ENCODE data around the gene NINL.

NINL gene

DNA sequence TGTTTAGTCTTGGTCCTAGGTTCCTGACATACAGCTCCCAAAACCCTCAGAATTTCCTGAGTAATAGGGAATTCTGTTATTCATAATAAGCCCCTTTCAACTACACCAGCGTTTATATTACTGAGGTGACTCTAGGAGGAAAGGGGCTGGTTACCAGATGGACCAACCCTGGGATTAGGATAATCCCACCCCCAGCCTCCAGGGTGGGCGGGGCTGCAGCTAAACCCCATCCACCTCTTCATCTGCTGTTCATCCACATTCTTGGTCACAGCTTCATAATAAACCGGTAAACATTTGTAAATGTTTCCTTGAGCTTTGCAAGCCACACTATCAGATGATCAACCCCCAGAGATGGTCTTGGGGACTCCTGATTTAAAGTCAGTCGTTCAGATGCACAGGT lies 38.3 kb downstream of the NINL start:
- Histone ChIP-seq H3K9ac (ENCODE audit: low read depth in 1 of 2, low read length in 2 of 2) (no peak overlapping the region), H3K4me3 (ENCODE audit: low read depth in 1 of 2, low read length in 2 of 2) (no peak overlapping the region), H3K9me3 (ENCODE audit: control insufficient read depth in 1 of 2, low read length in 2 of 2) (no peaks in the 10 kb centered on the region), H3K4me1 (ENCODE audit: control insufficient read depth in 1 of 2, insufficient read depth in 2 of 2, low read length in 2 of 2) (peaks cover under 1 to 14% of the 10 kb centered on the region in 2 donors), H3K27me3 (ENCODE audit: control insufficient read depth in 1 of 2, insufficient read depth in 2 of 2, low read length in 2 of 2) (no peaks in the 10 kb centered on the region), H3K36me3 (ENCODE audit: control insufficient read depth in 1 of 2, insufficient read depth in 2 of 2, low read length in 2 of 2) (no peaks in the 10 kb centered on the region), H3K27ac (ENCODE audit: low read depth, low read length) (no peak overlapping the region)

GRCh38 chr20:25546048-25546447 lies 39.3 kb downstream of the NINL start:
- H3K27me3 ChIP-seq (ENCODE audit: control insufficient read depth in 1 of 2, insufficient read depth in 2 of 2, low read length in 2 of 2), result no peaks in the 10 kb centered on the region
- H3K9ac ChIP-seq (ENCODE audit: low read depth in 1 of 2, low read length in 2 of 2), result no peak overlapping the region
- no peaks in the 10 kb centered on the region for H3K36me3 ChIP-seq (ENCODE audit: control insufficient read depth in 1 of 2, insufficient read depth in 2 of 2, low read length in 2 of 2)
- no peak overlapping the region for H3K4me3 ChIP-seq (ENCODE audit: low read depth in 1 of 2, low read length in 2 of 2)
- H3K27ac ChIP-seq (ENCODE audit: low read depth, low read length), result no peak overlapping the region
- peaks cover 5 to 21% of the 10 kb centered on the region in 2 donors for H3K4me1 ChIP-seq (ENCODE audit: control insufficient read depth in 1 of 2, insufficient read depth in 2 of 2, low read length in 2 of 2)
- no peaks in the 10 kb centered on the region for H3K9me3 ChIP-seq (ENCODE audit: control insufficient read depth in 1 of 2, low read length in 2 of 2)

DNA sequence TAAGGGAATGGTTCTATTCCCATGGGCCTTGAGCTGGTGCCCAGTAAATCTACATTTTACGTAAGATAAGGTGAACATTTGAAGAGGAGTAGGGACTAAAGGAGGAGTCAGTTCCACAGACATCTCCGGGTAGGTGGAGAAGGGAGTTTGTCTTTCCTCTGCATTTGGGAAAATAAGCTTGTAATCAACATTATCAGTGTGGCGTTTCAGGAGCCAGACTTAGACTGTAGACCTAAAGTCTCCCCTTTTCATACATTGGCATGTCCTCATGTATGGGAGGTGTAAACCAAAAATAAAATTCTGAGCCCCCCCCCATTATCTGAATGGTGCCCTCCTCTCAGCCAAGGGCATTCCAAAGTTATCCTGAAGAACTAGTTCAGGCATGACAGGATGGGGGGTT lies 40.2 kb downstream of the NINL start:
- H3K9ac ChIP-seq (ENCODE audit: low read depth in 1 of 2, low read length in 2 of 2), result no peak overlapping the region
- no peaks in the 10 kb centered on the region for H3K9me3 ChIP-seq (ENCODE audit: control insufficient read depth in 1 of 2, low read length in 2 of 2)
- H3K27ac ChIP-seq (ENCODE audit: low read depth, low read length), result no peak overlapping the region
- peaks cover 5 to 22% of the 10 kb centered on the region in 2 donors for H3K4me1 ChIP-seq (ENCODE audit: control insufficient read depth in 1 of 2, insufficient read depth in 2 of 2, low read length in 2 of 2)
- no peaks in the 10 kb centered on the region for H3K27me3 ChIP-seq (ENCODE audit: control insufficient read depth in 1 of 2, insufficient read depth in 2 of 2, low read length in 2 of 2)
- H3K36me3 ChIP-seq (ENCODE audit: control insufficient read depth in 1 of 2, insufficient read depth in 2 of 2, low read length in 2 of 2), result no peaks in the 10 kb centered on the region
- no peak overlapping the region for H3K4me3 ChIP-seq (ENCODE audit: low read depth in 1 of 2, low read length in 2 of 2)

DNA sequence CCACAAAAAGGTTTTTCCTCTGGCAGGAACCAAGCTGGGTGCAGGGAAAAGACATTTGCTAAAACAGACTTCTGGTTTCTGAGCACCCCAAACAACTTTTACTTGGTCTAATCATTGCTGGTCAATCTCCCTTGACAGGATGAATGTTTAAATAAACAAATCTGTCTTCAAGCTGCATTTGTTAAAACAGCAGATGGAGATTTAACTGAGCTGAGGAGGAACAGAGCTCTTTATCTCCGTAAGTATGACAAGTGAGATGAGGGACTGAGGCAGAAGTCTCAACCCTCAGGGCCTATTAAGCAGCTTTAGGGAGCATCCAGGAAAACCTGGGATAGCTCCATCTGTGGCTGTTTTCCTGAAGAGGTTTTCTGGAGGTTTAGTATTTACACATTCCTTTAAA lies 40.6 kb downstream of the NINL start:
- Histone ChIP-seq H3K27ac (ENCODE audit: low read depth, low read length) (no peak overlapping the region), H3K9ac (ENCODE audit: low read depth in 1 of 2, low read length in 2 of 2) (no peak overlapping the region)

DNA sequence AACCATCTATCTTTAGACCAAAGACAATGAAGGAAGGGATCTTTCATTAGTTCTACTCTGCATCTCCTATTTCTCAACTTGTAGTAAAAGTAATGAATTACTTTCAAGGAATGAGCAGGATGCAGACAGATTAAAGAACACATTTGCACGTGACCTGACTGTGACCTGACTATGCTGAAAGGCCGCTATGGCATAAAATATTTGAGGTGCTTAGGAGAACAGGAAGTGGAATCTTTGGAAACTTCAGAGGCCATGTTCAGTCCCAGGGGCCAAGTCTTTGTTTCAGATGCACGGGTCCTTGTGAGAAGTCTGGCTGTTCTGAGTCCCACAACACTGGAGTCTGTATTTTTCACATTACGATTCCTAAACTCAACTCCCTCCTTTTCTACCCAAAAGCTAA lies 41.0 kb downstream of the NINL start:
- H3K9ac ChIP-seq (ENCODE audit: low read depth in 1 of 2, low read length in 2 of 2), result no peak overlapping the region
- no peaks in the 10 kb centered on the region for H3K27me3 ChIP-seq (ENCODE audit: control insufficient read depth in 1 of 2, insufficient read depth in 2 of 2, low read length in 2 of 2)
- H3K27ac ChIP-seq (ENCODE audit: low read depth, low read length), result no peak overlapping the region
- no peaks in the 10 kb centered on the region for H3K36me3 ChIP-seq (ENCODE audit: control insufficient read depth in 1 of 2, insufficient read depth in 2 of 2, low read length in 2 of 2)
- peaks cover 10 to 23% of the 10 kb centered on the region in 2 donors for H3K4me1 ChIP-seq (ENCODE audit: control insufficient read depth in 1 of 2, insufficient read depth in 2 of 2, low read length in 2 of 2)
- no peak overlapping the region for H3K4me3 ChIP-seq (ENCODE audit: low read depth in 1 of 2, low read length in 2 of 2)
- no peaks in the 10 kb centered on the region for H3K9me3 ChIP-seq (ENCODE audit: control insufficient read depth in 1 of 2, low read length in 2 of 2)

More for the DNA sequence above, 40.6 kb downstream of the NINL start:
- H3K36me3 ChIP-seq (ENCODE audit: control insufficient read depth in 1 of 2, insufficient read depth in 2 of 2, low read length in 2 of 2), result no peaks in the 10 kb centered on the region
- peaks cover 6 to 23% of the 10 kb centered on the region in 2 donors for H3K4me1 ChIP-seq (ENCODE audit: control insufficient read depth in 1 of 2, insufficient read depth in 2 of 2, low read length in 2 of 2)
- H3K4me3 ChIP-seq (ENCODE audit: low read depth in 1 of 2, low read length in 2 of 2), result no peak overlapping the region
- no peaks in the 10 kb centered on the region for H3K27me3 ChIP-seq (ENCODE audit: control insufficient read depth in 1 of 2, insufficient read depth in 2 of 2, low read length in 2 of 2)
- H3K9me3 ChIP-seq (ENCODE audit: control insufficient read depth in 1 of 2, low read length in 2 of 2), result no peaks in the 10 kb centered on the region

GRCh38 chr20:25543068-25543467 lies 42.3 kb downstream of the NINL start:
- no peak overlapping the region for H3K27ac ChIP-seq (ENCODE audit: low read depth, low read length)
- H3K27me3 ChIP-seq (ENCODE audit: control insufficient read depth in 1 of 2, insufficient read depth in 2 of 2, low read length in 2 of 2), result no peaks in the 10 kb centered on the region
- no peaks in the 10 kb centered on the region for H3K36me3 ChIP-seq (ENCODE audit: control insufficient read depth in 1 of 2, insufficient read depth in 2 of 2, low read length in 2 of 2)
- no peak overlapping the region for H3K4me3 ChIP-seq (ENCODE audit: low read depth in 1 of 2, low read length in 2 of 2)
- no peaks in the 10 kb centered on the region for H3K9me3 ChIP-seq (ENCODE audit: control insufficient read depth in 1 of 2, low read length in 2 of 2)
- H3K9ac ChIP-seq (ENCODE audit: low read depth in 1 of 2, low read length in 2 of 2), result no peak overlapping the region
- peaks cover 12 to 27% of the 10 kb centered on the region in 2 donors for H3K4me1 ChIP-seq (ENCODE audit: control insufficient read depth in 1 of 2, insufficient read depth in 2 of 2, low read length in 2 of 2)

DNA sequence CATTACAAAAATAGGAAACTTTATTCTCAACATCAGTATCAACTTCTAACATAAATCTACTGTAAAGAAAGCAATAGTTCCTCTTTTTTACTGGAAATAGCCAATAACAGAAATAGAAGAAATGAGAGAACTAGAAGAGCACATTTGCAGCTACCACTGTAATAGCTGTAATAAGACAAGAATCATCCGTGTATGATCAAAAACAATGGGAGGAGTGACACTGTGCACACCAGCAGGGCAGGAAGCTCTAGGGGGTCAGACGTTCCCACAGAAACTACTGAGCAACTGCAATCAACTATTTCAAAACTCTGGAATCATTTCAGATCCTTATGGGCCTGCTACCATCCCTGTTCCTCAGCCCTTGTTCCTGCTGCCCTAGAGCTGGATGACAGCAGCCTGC lies 43.7 kb downstream of the NINL start:
- no peak overlapping the region for H3K27ac ChIP-seq (ENCODE audit: low read depth, low read length)

DNA sequence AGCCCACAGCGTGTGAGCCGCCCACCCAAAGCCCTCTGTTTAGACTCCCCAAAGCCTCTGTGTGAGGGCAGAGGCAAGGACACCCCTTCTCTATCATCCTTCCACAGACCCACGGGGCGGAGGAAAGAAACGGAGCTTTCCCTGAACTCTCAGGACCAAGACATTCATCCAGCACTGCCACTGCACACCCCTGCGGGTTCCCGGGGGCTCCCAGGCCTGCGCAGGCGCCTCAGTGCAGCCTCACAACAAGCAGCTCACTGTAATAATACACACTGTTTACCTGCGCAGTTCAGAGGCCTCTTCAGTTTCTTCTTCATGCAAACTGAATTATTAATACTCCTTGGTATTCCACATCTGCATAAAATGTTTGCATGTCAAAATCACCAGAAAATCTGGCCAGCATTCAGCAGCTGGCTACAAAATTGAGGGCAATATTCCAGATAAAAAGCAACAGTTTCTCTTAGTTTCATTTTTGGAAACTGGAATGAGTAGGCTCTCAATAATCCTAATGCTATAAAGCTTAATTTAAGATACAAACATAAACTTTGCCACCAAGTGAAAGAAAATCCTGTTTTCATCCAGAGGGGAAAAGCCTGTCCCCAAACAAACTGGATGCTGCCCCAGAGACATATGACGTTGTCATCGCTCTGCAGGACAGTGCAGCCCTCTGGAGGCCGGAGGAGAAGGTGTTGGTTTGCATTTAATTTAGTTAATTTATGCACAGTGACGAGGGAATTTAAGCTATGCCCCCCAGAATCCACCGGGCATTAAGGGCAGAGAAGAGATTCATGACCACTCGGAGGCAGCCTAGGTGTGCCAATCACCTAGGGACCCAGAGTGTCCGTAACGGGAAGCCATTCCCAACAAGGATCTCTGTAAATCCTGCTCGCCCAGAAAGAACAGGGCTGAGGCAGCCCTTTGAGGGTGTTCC lies 45.3 kb downstream of the NINL start:
- Histone ChIP-seq H3K27me3 (ENCODE audit: control insufficient read depth in 1 of 2, insufficient read depth in 2 of 2, low read length in 2 of 2) (no peaks in the 10 kb centered on the region), H3K4me1 (ENCODE audit: control insufficient read depth in 1 of 2, insufficient read depth in 2 of 2, low read length in 2 of 2) (peaks cover 12 to 27% of the 10 kb centered on the region in 2 donors), H3K27ac (ENCODE audit: low read depth, low read length) (no peak overlapping the region), H3K9ac (ENCODE audit: low read depth in 1 of 2, low read length in 2 of 2) (peak overlapping the region; percentile 16 to 22), H3K36me3 (ENCODE audit: control insufficient read depth in 1 of 2, insufficient read depth in 2 of 2, low read length in 2 of 2) (no peaks in the 10 kb centered on the region), H3K4me3 (ENCODE audit: low read depth in 1 of 2, low read length in 2 of 2) (peak overlapping the region; percentile 61 to 64), H3K9me3 (ENCODE audit: control insufficient read depth in 1 of 2, low read length in 2 of 2) (no peaks in the 10 kb centered on the region)

More for the DNA sequence above, 43.7 kb downstream of the NINL start:
- Histone ChIP-seq H3K36me3 (ENCODE audit: control insufficient read depth in 1 of 2, insufficient read depth in 2 of 2, low read length in 2 of 2) (no peaks in the 10 kb centered on the region), H3K4me1 (ENCODE audit: control insufficient read depth in 1 of 2, insufficient read depth in 2 of 2, low read length in 2 of 2) (peaks cover 12 to 27% of the 10 kb centered on the region in 2 donors), H3K9me3 (ENCODE audit: control insufficient read depth in 1 of 2, low read length in 2 of 2) (no peaks in the 10 kb centered on the region), H3K9ac (ENCODE audit: low read depth in 1 of 2, low read length in 2 of 2) (no peak overlapping the region), H3K27me3 (ENCODE audit: control insufficient read depth in 1 of 2, insufficient read depth in 2 of 2, low read length in 2 of 2) (no peaks in the 10 kb centered on the region), H3K4me3 (ENCODE audit: low read depth in 1 of 2, low read length in 2 of 2) (no peak overlapping the region)

- H3K27ac ChIP-seq (ENCODE audit: low read depth, low read length), result no peak overlapping the region
- H3K9me3 ChIP-seq (ENCODE audit: control insufficient read depth in 1 of 2, low read length in 2 of 2), result no peaks in the 10 kb centered on the region
- peak overlapping the region; percentile 61 to 64 for H3K4me3 ChIP-seq (ENCODE audit: low read depth in 1 of 2, low read length in 2 of 2)
- H3K4me1 ChIP-seq (ENCODE audit: control insufficient read depth in 1 of 2, insufficient read depth in 2 of 2, low read length in 2 of 2), result peaks cover 12 to 27% of the 10 kb centered on the region in 2 donors
- no peaks in the 10 kb centered on the region for H3K36me3 ChIP-seq (ENCODE audit: control insufficient read depth in 1 of 2, insufficient read depth in 2 of 2, low read length in 2 of 2)
- peak overlapping the region in 1 of 2 donors; percentile 19 for H3K9ac ChIP-seq (ENCODE audit: low read depth in 1 of 2, low read length in 2 of 2)
- H3K27me3 ChIP-seq (ENCODE audit: control insufficient read depth in 1 of 2, insufficient read depth in 2 of 2, low read length in 2 of 2), result no peaks in the 10 kb centered on the region
Measured at GRCh38 chr20:25538838-25539665, 46.3 kb downstream of the NINL start.

DNA sequence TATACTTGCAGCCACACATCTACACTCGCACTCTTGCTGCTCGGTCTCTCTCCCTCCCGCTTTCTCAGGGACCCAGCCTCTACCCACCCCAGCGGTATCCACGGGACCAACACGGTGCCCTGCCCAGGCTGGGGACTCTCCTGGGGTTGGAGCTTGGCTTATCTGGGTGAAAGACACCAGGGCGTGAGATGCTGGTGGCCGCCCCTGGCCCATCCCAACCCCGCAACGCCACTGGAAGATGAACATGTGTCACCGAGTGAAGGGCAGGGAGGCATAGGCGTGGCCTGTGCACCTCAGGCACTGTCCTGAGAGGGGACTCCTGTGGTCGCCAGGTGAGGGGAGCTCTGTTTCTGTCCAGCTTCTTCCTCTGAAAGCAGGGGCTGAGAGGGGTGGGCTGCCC lies 47.4 kb downstream of the NINL start:
- no peaks in the 10 kb centered on the region for H3K36me3 ChIP-seq (ENCODE audit: control insufficient read depth in 1 of 2, insufficient read depth in 2 of 2, low read length in 2 of 2)
- no peak overlapping the region for H3K27ac ChIP-seq (ENCODE audit: low read depth, low read length)
- H3K4me1 ChIP-seq (ENCODE audit: control insufficient read depth in 1 of 2, insufficient read depth in 2 of 2, low read length in 2 of 2), result peaks cover 12 to 27% of the 10 kb centered on the region in 2 donors

More for the DNA sequence above, 47.4 kb downstream of the NINL start:
- Histone ChIP-seq H3K4me3 (ENCODE audit: low read depth in 1 of 2, low read length in 2 of 2) (no peak overlapping the region), H3K27me3 (ENCODE audit: control insufficient read depth in 1 of 2, insufficient read depth in 2 of 2, low read length in 2 of 2) (no peaks in the 10 kb centered on the region), H3K9ac (ENCODE audit: low read depth in 1 of 2, low read length in 2 of 2) (no peak overlapping the region), H3K9me3 (ENCODE audit: control insufficient read depth in 1 of 2, low read length in 2 of 2) (no peaks in the 10 kb centered on the region)
